IMR-90 (cell line): Measurements from ENCODE around the gene COG1.
A peak's percentile ranks its signal among the peaks of the same experiment; 100 is the strongest.

Source experiments
- CTCF ChIP-seq: conservative IDR thresholded peaks from 2 replicates; pipeline ENCODE4 v1.5.1; 2012; ENCODE audit warnings: mild to moderate bottlenecking, low read depth, low read length, improper control_type of control experiment
- FOS ChIP-seq: fragments of 150-350 bp; IDR thresholded peaks from 2 replicates; pipeline ENCODE4 v1.6.1; 2016; ENCODE audit warnings: low read depth, low read length
- MXI1 ChIP-seq: IDR thresholded peaks from 2 replicates; pipeline ENCODE4 v1.6.1; 2012; ENCODE audit warnings: low read depth, mild to moderate bottlenecking, low read length, moderate library complexity, borderline replicate concordance
- POLR2A ChIP-seq: IDR thresholded peaks from 2 replicates; pipeline ENCODE4 v1.6.1; 2012; ENCODE audit warnings: mild to moderate bottlenecking, low read depth, low read length
- RAD21 ChIP-seq: IDR thresholded peaks from 2 replicates; pipeline ENCODE4 v1.6.1; 2012; ENCODE audit warnings: low read length, improper control_type of control experiment
- RCOR1 ChIP-seq: IDR thresholded peaks from 2 replicates; pipeline ENCODE4 v1.6.1; 2012; ENCODE audit warnings: mild to moderate bottlenecking, low read length, improper control_type of control experiment; ENCODE audit not compliant: insufficient replicate concordance
- RFX5 ChIP-seq: IDR thresholded peaks from 2 replicates; pipeline ENCODE4 v1.8.0; 2012; ENCODE audit warnings: low read depth, mild to moderate bottlenecking, low read length, moderate library complexity
- SMC3 ChIP-seq: fragments of 150-350 bp; IDR thresholded peaks from 2 replicates; pipeline ENCODE4 v1.6.1; 2016; ENCODE audit warnings: low read depth, mild to moderate bottlenecking, antibody characterized with exemption, low read length, moderate library complexity
- USF2 ChIP-seq: fragments of 150-350 bp; IDR thresholded peaks from 2 replicates; pipeline ENCODE4 v1.6.1; 2017; ENCODE audit warnings: mild to moderate bottlenecking, antibody characterized with exemption, low read length, low read depth

DNA sequence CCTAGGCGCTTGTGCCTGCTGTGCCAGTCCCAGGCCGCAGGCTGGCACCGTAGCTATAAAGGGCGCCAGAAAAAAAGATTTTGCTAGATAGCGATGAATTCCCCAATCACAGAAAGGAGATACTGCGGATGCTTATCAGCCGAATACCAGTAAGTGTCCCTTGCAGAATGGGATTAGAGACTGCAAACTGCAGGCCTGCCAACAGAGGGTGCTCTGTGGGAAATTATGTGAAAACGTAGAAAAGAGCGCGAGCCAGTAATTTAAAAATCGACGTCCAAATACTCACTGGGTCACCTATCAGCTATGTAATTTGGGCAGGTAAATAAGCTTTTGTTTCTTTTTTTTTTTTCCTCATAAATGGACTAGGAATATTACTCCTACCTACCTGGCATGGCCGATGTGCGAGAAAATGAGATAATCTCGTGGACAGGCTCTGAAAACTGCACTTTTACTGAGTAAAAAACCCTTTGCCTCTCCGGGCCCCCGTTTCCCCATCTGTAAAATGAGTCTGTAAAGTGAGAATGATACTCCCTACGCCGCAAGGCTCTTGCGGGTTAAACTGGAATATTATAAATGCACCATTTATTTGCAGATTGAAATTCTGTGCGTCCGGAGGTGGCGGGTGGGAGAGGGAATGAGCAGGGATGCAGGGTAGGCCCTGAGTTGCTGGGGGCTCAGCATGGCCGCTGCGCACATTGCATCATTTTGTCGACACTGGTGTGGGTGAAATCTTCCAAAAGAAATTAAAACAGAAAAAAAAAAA is 1.2 kb upstream of the COG1 start:
- TF ChIP-seq CTCF (peak; percentile 80), MXI1 (no peak), RFX5 (no peak), POLR2A (no peak), SMC3 (peak; percentile 57), RCOR1 (no peak), RAD21 (peak; percentile 45), FOS (no peak), USF2 (no peak)
